AG04450 (cell line): ENCODE results near the gene FRMD8. TPM values are rescaled to one million over a fixed set of nuclear protein-coding genes. Genes with fewer than 3 reads are reported as not detected.

Experiments used
- CTCF ChIA-PET: fragments of 300-600, 350-600 bp; formaldehyde crosslinking; extraction: SDS; loops from one replicate; lab custom pipeline; 2022; ENCODE audit warnings: antibody characterized with exemption, inconsistent platforms; lab: Charles Lee
- POLR2A ChIA-PET: fragments of 350-600 bp; formaldehyde crosslinking; extraction: SDS; loops from one replicate; lab custom pipeline; 2021; ENCODE audit warnings: antibody characterized with exemption, inconsistent platforms; lab: Yijun Ruan, JAX
- DNase-seq: peaks from one replicate; pipeline ENCODE4 v3.0.0-alpha.2; 2011; ENCODE audit warnings: low read depth, low spot score
- H3K27ac ChIP-seq: one replicate; pipeline ENCODE4 v1.5.1; 2012; ENCODE audit warnings: low read depth, low read length, control low read depth
- H3K27me3 ChIP-seq: one replicate; pipeline ENCODE4 v1.6.0; 2012; ENCODE audit warnings: low read length; ENCODE audit not compliant: control insufficient read depth, insufficient read depth
- H3K4me3 ChIP-seq: 2 replicates; pipeline ENCODE4 v1.5.1; 2011; ENCODE audit warnings: mild to moderate bottlenecking, low read depth, low read length, control low read depth
- H3K9me3 ChIP-seq: 2 replicates; pipeline ENCODE4 v1.5.1; 2012; ENCODE audit warnings: low read length; ENCODE audit not compliant: control insufficient read depth, insufficient read depth
- CTCF ChIP-seq: IDR thresholded peaks from 2 replicates; pipeline ENCODE4 v1.5.1; 2011; ENCODE audit warnings: low read depth, low read length, control low read depth, inconsistent platforms
- polyA minus RNA-seq: library from RNA; depleted of rRNA, polyadenylated mRNA; stranded (reverse); fragments of >200 nt; gene quantifications from 2 replicates; pipeline ENCODE4 v1.2.3, GENCODE V29; 2011; rRNA and poly(A)+ RNA removed
- polyA plus RNA-seq: library from polyadenylated mRNA; depleted of rRNA; stranded (reverse); fragments of >200 nt; gene quantifications from 2 replicates; pipeline ENCODE4 v1.2.3, GENCODE V29; 2011; rRNA removed

Gene FRMD8
- polyA plus RNA-seq, result 10.7 and 14.1 TPM in 2 replicates
- 8.2 and 10.9 TPM in 2 replicates for polyA minus RNA-seq

GRCh38 chr11:65386307-65387140, at the start of gene FRMD8:
Gene FRMD8 (plus strand): TSS chr11:65386637. CDS start chr11:65387037, 400 bp downstream.
- Histone ChIP-seq H3K4me3 (peak within 1 kb of the TSS; percentile 88), H3K9me3 (no peaks in the 10 kb centered on the region; the same call in 1 of the 2 replicates), H3K27ac (peak within 1 kb of the TSS; percentile 81), H3K27me3 (no peaks in the 10 kb centered on the region)
- no peak for DNase-seq
- ChIA-PET CTCF (interaction anchor here (0.6 to 1.9 kb wide), 2 partner anchors 26 to 30 kb away, joined by 3 to 10 read pairs; no protein-coding TSS in a partner anchor), POLR2A (interaction anchor here (1.2 to 1.7 kb wide), 2 partner anchors 37 to 113 kb away, joined by 8 to 10 read pairs; partner anchors contain the start of genes MALAT1 and NEAT1)
- no peak for TF ChIP-seq CTCF

GRCh38 chr11:65338676-65339075, 47.8 kb upstream of the FRMD8 start:
- TF ChIP-seq CTCF, result no peak

GRCh38 chr11:65340226-65340625, 46.2 kb upstream of the FRMD8 start:
- POLR2A ChIA-PET, result no interaction called here
- no peak for TF ChIP-seq CTCF
- H3K27me3 ChIP-seq, result no peaks in the 10 kb centered on the region
- H3K27ac ChIP-seq, result no peak overlapping the region
- CTCF ChIA-PET, result interaction anchor here (0.6 to 3.2 kb wide), 3 partner anchors 11 to 65 kb away, joined by 3 to 18 read pairs (median 6); no protein-coding TSS in a partner anchor
- H3K4me3 ChIP-seq, result no peak overlapping the region
- H3K9me3 ChIP-seq, result no peaks in the 10 kb centered on the region
- no peak for DNase-seq

More at GRCh38 chr11:65338676-65339075, 47.8 kb upstream of the FRMD8 start:
- DNase-seq, result no peak
- H3K9me3 ChIP-seq, result no peaks in the 10 kb centered on the region
- ChIA-PET POLR2A (no interaction called here), CTCF (interaction anchor here (0.8 to 3.2 kb wide), 3 partner anchors 9 to 63 kb away, joined by 4 to 18 read pairs (median 5); no protein-coding TSS in a partner anchor)
- H3K27me3 ChIP-seq, result no peaks in the 10 kb centered on the region
- H3K4me3 ChIP-seq, result no peak overlapping the region
- no peak overlapping the region for H3K27ac ChIP-seq

- Histone ChIP-seq H3K27me3 (no peaks in the 10 kb centered on the region), H3K9me3 (no peaks in the 10 kb centered on the region), H3K27ac (no peak overlapping the region), H3K4me3 (no peak overlapping the region)
- no peak for DNase-seq
- CTCF ChIA-PET, result interaction anchor here (0.7 to 1.4 kb wide), 2 partner anchors 11 to 67 kb away, joined by 7 to 9 read pairs; no protein-coding TSS in a partner anchor
- POLR2A ChIA-PET, result interaction anchor here (1.2 kb wide), 1 partner anchor 8 kb away, joined by 3 read pairs; the partner anchor contains the start of gene DPF2
- TF ChIP-seq CTCF, result no peak
These were observed 44.6 kb upstream of the FRMD8 start for GRCh38 chr11:65341856-65342255.
